Measurements from ENCODE around the gene CCDC175. TPM values are rescaled to one million over a fixed set of nuclear protein-coding genes. Genes with fewer than 3 reads are reported as not detected.

The CCDC175 gene
- total RNA-seq, 2 experiments from 2014 or later: not detected

DNA sequence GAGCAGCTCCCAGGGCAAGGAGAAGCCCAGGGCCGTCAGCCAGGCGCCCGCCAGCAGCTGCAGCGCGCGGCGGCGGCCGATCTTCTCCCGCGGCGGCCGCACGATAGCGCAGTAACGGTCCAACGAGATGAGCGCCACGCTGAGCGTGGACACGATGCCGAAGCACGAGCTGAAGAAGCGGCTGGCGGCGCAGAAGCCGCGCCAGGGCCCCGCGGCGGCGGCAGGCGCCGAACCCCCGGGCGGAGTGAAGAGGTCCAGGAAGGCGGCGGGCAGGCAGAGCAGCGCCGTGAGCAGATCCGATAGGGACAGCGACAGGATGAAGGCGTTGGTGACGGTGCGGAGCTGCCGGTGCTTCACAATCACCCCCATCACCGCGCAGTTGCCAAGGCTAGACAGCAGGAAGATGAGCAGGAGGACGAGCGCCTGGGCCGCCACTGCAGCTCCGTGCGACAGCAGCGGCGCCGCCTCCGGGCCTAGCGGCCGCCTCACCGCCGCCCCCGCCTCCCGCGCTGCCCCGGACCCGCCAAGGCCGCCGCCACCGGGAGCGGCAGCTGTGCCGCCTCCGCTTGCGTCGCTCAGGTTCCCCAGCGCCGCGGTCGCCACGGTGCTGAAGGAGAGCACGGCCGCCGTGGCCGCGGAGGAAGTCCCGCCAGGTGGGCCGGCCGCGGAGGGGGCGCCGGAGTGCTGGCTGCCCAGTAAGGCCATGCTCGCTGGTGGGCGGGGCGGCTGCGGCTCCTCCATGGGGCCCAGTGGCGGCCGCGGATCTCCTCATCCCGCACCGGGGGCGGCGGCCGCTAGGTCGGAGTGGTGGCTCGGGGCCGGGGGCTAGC, 111.9 kb downstream of the CCDC175 start:
- peak overlapping the region; percentile 66 for H3K4me3 ChIP-seq (ENCODE audit: low read depth, low read length, poor library complexity, severe bottlenecking)
- TF ChIP-seq, protein P1, sequence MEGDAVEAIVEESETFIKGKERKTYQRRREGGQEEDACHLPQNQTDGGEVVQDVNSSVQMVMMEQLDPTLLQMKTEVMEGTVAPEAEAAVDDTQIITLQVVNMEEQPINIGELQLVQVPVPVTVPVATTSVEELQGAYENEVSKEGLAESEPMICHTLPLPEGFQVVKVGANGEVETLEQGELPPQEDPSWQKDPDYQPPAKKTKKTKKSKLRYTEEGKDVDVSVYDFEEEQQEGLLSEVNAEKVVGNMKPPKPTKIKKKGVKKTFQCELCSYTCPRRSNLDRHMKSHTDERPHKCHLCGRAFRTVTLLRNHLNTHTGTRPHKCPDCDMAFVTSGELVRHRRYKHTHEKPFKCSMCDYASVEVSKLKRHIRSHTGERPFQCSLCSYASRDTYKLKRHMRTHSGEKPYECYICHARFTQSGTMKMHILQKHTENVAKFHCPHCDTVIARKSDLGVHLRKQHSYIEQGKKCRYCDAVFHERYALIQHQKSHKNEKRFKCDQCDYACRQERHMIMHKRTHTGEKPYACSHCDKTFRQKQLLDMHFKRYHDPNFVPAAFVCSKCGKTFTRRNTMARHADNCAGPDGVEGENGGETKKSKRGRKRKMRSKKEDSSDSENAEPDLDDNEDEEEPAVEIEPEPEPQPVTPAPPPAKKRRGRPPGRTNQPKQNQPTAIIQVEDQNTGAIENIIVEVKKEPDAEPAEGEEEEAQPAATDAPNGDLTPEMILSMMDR (conservative IDR thresholded peaks at IDR 0.05; ENCODE audit: low read length): no peak
- no peak for TF ChIP-seq EZH2phosphoT487 (IDR thresholded peaks at IDR 0.05; ENCODE audit: borderline replicate concordance, low read depth, low read length)
- no TSS peak for BruUV-seq (replicated peaks)
- H4K20me1 ChIP-seq (ENCODE audit: insufficient read depth, low read length): no peaks in the 10 kb centered on the region
- peak overlapping the region; percentile 70 for H3K4me2 ChIP-seq (ENCODE audit: low read length)
- H3K4me1 ChIP-seq (ENCODE audit: insufficient read depth, low read length, poor library complexity, severe bottlenecking): peaks cover 3% of the 10 kb centered on the region
- H2AFZ ChIP-seq (ENCODE audit: low read length): peak overlapping the region; percentile 64
- H3K27ac ChIP-seq (ENCODE audit: low read depth, low read length, poor library complexity, severe bottlenecking): no peak overlapping the region
- peaks cover 40% of the 10 kb centered on the region for H3K36me3 ChIP-seq (ENCODE audit: insufficient read depth, low read length)
- no peaks in the 10 kb centered on the region for H3K79me2 ChIP-seq (ENCODE audit: insufficient read depth, low read depth, low read length)
- POLR2A ChIA-PET: interaction anchor here (0.6 to 1.2 kb wide), 2 partner anchors 11 to 12 kb away, joined by 3 to 10 read pairs; no protein-coding TSS in a partner anchor
- H3K9me3 ChIP-seq (ENCODE audit: low read length): no peaks in the 10 kb centered on the region
- intact Hi-C loops (cut with micrococcal nuclease; ENCODE audit: unreplicated experiment): no loop called here
- CTCF ChIA-PET (ENCODE audit: unreplicated experiment): no interaction called here
- peak; percentile 50 for DNase-seq (ENCODE audit: low spot score)
- no peaks in the 10 kb centered on the region for H3K9me2 ChIP-seq (ENCODE audit: insufficient read depth, low read length)

DNA sequence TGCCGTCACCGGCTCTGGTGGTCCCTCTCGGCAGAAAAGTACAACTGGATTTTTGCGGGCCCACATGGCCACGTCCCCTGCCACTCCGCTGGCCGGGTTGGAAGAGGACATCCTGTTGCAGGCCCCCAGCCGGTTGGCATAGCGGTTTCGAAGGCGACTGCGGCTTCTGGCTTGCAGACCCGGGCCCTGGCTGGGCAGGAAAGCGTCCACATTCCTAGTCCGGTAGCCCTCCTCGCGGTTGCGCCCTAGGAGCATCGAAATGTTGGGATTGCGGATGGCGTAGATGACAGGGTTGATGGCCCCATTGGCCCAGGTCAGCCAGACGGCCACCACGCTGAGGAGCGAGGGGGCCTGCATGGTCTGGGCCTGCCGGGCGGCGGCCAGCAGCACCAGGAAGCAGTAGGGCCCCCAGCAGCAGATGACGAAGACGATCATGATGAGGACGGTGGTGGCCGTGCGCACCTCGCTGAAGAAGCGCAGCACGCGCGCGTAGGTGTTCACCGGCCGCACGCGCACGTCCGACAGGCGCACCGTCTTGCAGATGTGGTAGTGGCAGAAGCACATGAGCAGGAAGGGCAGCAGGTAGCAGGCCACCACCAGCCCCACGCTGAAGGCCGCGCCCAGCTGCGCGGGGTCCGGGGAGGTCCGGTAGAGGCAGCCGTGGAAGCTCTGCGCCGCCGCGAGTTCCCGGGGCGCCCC, 112.7 kb downstream of the CCDC175 start:
- H3K4me1 ChIP-seq (ENCODE audit: insufficient read depth, low read length, poor library complexity, severe bottlenecking): peaks cover 3% of the 10 kb centered on the region
- no TSS peak for BruUV-seq (replicated peaks)
- POLR2A ChIA-PET: interaction anchor here (0.7 to 2.6 kb wide), 2 partner anchors 10 to 407 kb away, joined by 4 to 8 read pairs; no protein-coding TSS in a partner anchor
- H3K4me2 ChIP-seq (ENCODE audit: low read length): peak overlapping the region; percentile 70
- H3K27ac ChIP-seq (ENCODE audit: low read depth, low read length, poor library complexity, severe bottlenecking): no peak overlapping the region
- H4K20me1 ChIP-seq (ENCODE audit: insufficient read depth, low read length): no peaks in the 10 kb centered on the region
- peak overlapping the region; percentile 66 for H3K4me3 ChIP-seq (ENCODE audit: low read depth, low read length, poor library complexity, severe bottlenecking)
- TF ChIP-seq, protein P1 (conservative IDR thresholded peaks at IDR 0.05; ENCODE audit: low read length): no peak
- no peak for TF ChIP-seq EZH2phosphoT487 (IDR thresholded peaks at IDR 0.05; ENCODE audit: borderline replicate concordance, low read depth, low read length)
- peak overlapping the region; percentile 64; the same call in 1 of the 2 replicates for H2AFZ ChIP-seq (ENCODE audit: low read length)
- CTCF ChIA-PET (ENCODE audit: unreplicated experiment): interaction anchor here (0.7 kb wide), 1 partner anchor 13 kb away, joined by 3 read pairs; no protein-coding TSS in a partner anchor
- no peak for DNase-seq (ENCODE audit: low spot score)
- H3K36me3 ChIP-seq (ENCODE audit: insufficient read depth, low read length): peaks cover 43% of the 10 kb centered on the region
- intact Hi-C loops (cut with micrococcal nuclease; ENCODE audit: unreplicated experiment): no loop called here
- H3K9me3 ChIP-seq (ENCODE audit: low read length): no peaks in the 10 kb centered on the region
- H3K79me2 ChIP-seq (ENCODE audit: insufficient read depth, low read depth, low read length): no peaks in the 10 kb centered on the region
- no peaks in the 10 kb centered on the region for H3K9me2 ChIP-seq (ENCODE audit: insufficient read depth, low read length)
